NCI-H146 (cell line): ENCODE data around the gene LRMDA.

Experiments used
- DNase-seq: peaks from one replicate; lab custom pipeline; 2025; lab: John Stamatoyannopoulos, UW

The LRMDA gene

DNA sequence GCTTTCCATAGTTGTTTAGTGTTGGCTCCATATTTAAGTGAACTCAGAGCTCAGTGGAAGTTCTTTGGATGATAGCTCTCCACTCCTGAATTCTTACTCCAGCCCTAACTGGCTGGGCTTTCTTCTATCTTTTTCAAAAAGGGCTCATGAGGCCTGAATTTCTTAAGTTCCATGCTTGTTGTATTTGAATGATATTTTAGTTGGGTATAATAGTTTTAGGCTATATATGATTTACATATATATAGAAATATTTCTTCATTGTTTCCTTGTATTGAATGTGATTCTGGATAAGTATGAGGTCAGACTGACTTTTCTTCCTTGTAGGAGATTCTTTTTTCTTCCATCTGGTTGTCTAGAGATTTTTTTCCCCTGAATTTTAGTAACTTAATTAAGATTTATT is 843.5 kb downstream of the LRMDA start:
- DNase-seq, result no peak

DNA sequence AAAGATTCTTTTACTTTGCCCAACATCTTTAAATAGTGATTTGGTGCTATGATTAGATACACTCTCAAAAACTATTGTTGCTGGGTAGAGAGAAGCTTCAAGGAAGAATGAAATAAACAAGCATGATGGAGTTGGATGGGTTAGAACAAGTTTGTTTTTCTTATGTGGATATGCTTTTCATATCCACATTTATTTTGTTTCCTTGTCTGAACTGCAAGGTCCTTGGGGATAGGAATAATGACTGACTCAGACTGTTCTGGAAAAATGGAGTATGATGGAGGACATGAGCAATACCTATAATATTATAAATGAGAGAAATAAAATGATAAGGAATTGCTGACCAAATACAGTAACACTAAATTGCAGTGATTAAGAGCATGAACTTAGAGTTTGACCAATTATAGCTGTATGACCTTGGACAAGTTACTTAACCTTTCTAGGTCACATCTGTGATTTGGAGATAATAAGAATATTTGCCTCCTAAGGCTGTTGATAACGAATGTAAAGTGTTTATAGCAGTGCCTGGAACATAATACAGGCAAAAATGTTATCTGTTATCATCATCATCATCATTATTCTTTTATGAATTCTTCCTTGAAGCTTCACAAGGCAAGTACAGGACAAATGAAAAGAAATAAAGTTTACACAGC is 847.5 kb downstream of the LRMDA start:
- no peak for DNase-seq

DNA sequence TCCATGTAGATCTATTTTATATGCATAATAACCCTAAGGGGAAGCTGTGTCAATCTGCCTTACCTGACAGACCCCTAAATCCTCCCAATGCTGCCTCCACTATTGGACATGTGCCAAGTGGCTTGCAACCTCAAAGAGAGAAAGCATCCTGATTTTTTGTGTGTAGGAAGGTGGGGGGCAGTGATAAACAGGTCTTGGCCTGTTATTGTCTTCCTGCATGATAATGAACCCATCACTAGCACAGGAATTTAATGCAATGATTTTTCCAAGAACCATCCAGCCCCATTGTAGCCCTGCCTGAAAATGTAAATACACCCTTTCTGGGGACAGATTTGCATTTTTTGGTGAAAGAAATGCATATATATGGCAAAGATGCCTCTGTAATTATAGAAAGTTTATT is 850.2 kb downstream of the LRMDA start:
- peak; percentile 12 for DNase-seq

GRCh38 chr10:76282061-76283025 is 850.9 kb downstream of the LRMDA start:
- DNase-seq, result peak; percentile 89

DNA sequence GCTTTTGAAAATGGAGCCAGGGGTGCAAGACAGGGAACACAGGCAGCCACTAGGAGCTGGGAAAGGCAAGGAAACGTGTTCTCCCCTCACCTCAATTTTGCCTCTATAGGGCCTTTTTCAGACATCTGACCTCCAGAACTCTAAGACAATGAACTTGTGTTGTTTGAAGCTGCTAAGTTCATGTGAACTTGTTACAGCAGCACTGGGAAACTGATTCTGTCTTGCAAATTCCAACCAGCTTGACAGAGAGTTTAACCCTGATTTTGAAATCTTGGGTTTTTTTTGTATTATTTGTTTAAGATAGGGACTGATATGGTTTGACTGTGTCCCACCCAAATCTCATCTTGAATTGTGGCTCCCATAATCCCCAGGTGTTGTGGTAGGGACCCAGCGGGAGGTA is 852.9 kb downstream of the LRMDA start:
- DNase-seq, result no peak

- DNase-seq, result no peak
Observed at GRCh38 chr10:76285012-76285411, 853.6 kb downstream of the LRMDA start.

GRCh38 chr10:76285515-76285914 is 854.1 kb downstream of the LRMDA start:
- DNase-seq, result no peak

- no peak for DNase-seq
Observed at GRCh38 chr10:76286536-76286935, 855.1 kb downstream of the LRMDA start.

DNA sequence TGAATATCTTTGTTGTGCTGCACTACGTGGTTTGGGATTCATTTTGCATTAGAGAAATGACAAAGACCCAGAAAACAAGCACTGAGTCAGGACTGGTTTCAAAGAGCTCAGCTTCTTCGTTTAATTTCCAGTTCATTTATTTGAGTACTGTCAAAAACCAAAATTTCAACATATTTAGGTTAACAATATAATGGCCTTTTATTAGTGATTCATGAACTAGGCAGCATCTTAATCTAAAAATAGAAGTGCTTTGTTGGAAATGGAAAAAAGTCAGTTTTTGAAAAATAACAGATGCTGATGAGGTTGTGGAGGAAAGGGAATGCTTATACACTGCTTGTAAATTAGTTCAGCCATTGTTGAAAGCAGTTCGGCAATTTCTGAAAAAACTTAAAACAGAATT is 856.4 kb downstream of the LRMDA start:
- DNase-seq, result no peak

- no peak for DNase-seq
Observed at GRCh38 chr10:76291175-76291574, 859.8 kb downstream of the LRMDA start.

- DNase-seq, result peak; percentile 46
Observed at GRCh38 chr10:76291885-76292284, 860.5 kb downstream of the LRMDA start.

GRCh38 chr10:76296957-76297356 is 865.5 kb downstream of the LRMDA start:
- no peak for DNase-seq

GRCh38 chr10:76297358-76297757 is 865.9 kb downstream of the LRMDA start:
- DNase-seq, result no peak

GRCh38 chr10:76297780-76298281 is 866.4 kb downstream of the LRMDA start:
- peak; percentile 79 for DNase-seq

DNA sequence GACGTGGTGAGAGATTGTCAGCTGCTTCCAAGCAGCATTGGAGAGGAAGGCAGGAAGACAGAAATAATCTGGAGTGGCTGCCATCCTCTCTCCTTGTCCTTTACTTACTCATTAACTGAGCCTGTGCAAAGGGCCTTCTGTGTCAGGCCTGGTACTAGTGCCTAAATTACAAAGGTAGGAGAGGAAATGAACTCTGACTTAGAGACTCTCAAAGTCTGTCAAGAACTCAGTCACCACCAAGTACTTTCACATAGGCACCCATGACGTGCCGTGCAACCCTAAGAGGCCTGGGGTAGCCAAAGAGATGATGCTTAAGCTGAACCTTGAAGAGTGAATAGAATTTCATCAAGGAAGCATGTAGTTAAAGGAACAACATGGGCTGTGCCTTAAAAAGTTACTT is 866.9 kb downstream of the LRMDA start:
- DNase-seq, result no peak

DNA sequence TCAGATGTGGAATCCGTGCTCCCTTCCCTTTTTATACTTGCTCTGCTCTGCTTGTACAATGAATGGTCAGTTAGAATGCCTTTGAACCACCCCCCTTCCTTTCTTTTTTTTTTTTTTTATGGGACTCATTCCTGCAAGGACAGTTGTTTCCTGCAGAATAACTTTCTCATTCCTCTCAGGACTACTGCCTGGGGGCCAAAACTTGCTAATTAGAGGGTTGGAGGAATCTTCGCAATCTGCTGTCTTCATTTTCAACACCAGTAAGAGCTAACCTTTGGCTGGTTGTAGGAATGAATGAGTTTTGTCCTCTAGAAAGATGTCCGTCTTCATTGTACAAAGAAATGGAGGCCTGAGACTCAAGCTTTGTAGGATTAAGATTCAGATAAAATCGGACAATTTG is 868.1 kb downstream of the LRMDA start:
- DNase-seq, result no peak

GRCh38 chr10:76301211-76301610 is 869.8 kb downstream of the LRMDA start:
- DNase-seq, result no peak

- peak; percentile 50 for DNase-seq
Observed at GRCh38 chr10:76301950-76302349, 870.5 kb downstream of the LRMDA start.

- no peak for DNase-seq
Observed at GRCh38 chr10:76302481-76302880, 871.1 kb downstream of the LRMDA start.

- peak; percentile 9 for DNase-seq
Observed at GRCh38 chr10:76302961-76303630, 871.7 kb downstream of the LRMDA start.

DNA sequence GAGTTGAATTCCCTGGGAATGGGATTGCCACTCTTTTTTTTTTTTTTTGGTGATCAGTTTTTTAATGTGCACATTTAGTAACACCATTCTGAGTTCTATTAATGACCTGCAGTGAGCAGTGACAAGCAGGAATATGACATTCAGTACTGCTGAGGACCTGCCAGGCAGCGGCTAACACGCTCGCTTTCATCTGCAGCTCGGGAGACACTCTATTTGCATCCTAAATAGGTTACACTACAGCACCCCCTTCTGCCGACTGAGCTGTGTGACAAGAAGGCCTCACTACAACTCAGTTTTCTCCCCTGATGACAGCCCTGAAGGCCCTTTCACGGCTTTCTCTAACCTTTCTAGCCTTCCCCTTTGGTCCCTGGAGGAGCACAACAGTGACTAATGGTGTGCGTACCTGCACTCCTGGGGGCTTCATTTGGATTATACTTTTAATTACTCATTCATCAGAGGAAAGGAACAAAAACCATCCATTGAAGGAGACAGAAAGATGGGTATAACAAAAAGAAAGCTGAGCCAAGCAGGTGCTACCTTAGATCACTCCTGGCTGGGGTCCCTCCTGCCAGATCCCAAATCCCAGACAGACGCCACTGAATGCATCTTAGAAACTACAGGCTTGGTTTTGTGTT is 872.4 kb downstream of the LRMDA start:
- DNase-seq, result peak; percentile 91
